Dedifferentiated amniotic fluid mesenchymal stem cell (primary cell): ENCODE results near the gene ZNF101.

Experiments
- DNase-seq: peaks from one replicate; pipeline ENCODE4 v3.0.0-alpha.2; 2016; ENCODE audit errors: extremely low spot score

Gene ZNF101

GRCh38 chr19:19642506-19643157, 26.0 kb upstream of the ZNF101 start:
- no peak for DNase-seq

- DNase-seq = peak; percentile 32
Observed at GRCh38 chr19:19643158-19644053, 25.2 kb upstream of the ZNF101 start, which contains the start of gene GMIP. Gene GMIP, minus strand, starts transcription at chr19:19643657. Its CDS starts 128 bp downstream, at chr19:19643529.

- no peak for DNase-seq
Observed at GRCh38 chr19:19644054-19644388, 24.6 kb upstream of the ZNF101 start.

GRCh38 chr19:19645233-19645870, 23.3 kb upstream of the ZNF101 start:
- DNase-seq = no peak

GRCh38 chr19:19647037-19647835, 21.4 kb upstream of the ZNF101 start:
- no peak for DNase-seq

- DNase-seq = no peak
Observed at GRCh38 chr19:19649155-19649554, 19.5 kb upstream of the ZNF101 start.

GRCh38 chr19:19649580-19649995, 19.1 kb upstream of the ZNF101 start:
- no peak for DNase-seq

GRCh38 chr19:19650331-19650730, 18.3 kb upstream of the ZNF101 start:
- DNase-seq = no peak

GRCh38 chr19:19651076-19651475, 17.6 kb upstream of the ZNF101 start:
- DNase-seq = no peak

- DNase-seq = no peak
Observed at GRCh38 chr19:19652482-19653295, 15.9 kb upstream of the ZNF101 start.

GRCh38 chr19:19653597-19654147, 15.0 kb upstream of the ZNF101 start:
- no peak for DNase-seq

- DNase-seq = no peak
Observed at GRCh38 chr19:19654441-19654840, 14.2 kb upstream of the ZNF101 start.

GRCh38 chr19:19655051-19655594, 13.5 kb upstream of the ZNF101 start:
- no peak for DNase-seq

- DNase-seq = no peak
Observed at GRCh38 chr19:19655641-19656343, 12.8 kb upstream of the ZNF101 start.

GRCh38 chr19:19656451-19657396, 11.9 kb upstream of the ZNF101 start:
- no peak for DNase-seq

- no peak for DNase-seq
Observed at GRCh38 chr19:19657397-19657783, 11.2 kb upstream of the ZNF101 start.

GRCh38 chr19:19659646-19660245, 8.9 kb upstream of the ZNF101 start:
- no peak for DNase-seq

- no peak for DNase-seq
Observed at GRCh38 chr19:19661141-19661674, 7.4 kb upstream of the ZNF101 start.
